Small intestine (tissue), 7 donors: Measurements from ENCODE around the gene NAA35. TPM values are rescaled to one million over a fixed set of nuclear protein-coding genes. Genes with fewer than 3 reads are reported as not detected.

Source experiments
- DNase-seq, 2 donors: peaks; one replicate each; pipeline versions ENCODE4 v3.0.0 to v3.0.0-alpha.2; 2013
- FAIRE-seq: peaks from 2 replicates; lab custom pipeline; 2012; peaks lifted over from hg19 to GRCh38; lab: Jason Lieb, UNC
- H3K27ac ChIP-seq, 3 donors: one replicate each; pipeline ENCODE4 v1.5.1; 2013; ENCODE audit warnings: low read length in 2 of 3, mild to moderate bottlenecking in 2 of 3, control low read depth in 1 of 3, inconsistent platforms in 1 of 3, low read depth in 1 of 3, moderate library complexity in 1 of 3
- H3K27me3 ChIP-seq, 3 donors: one replicate each; pipeline ENCODE4 v1.6.1; 2013; ENCODE audit warnings: low read length in 3 of 3, inconsistent platforms in 1 of 3; ENCODE audit not compliant: control insufficient read depth in 3 of 3, insufficient read depth in 3 of 3
- H3K36me3 ChIP-seq, 3 donors: one replicate each; pipeline ENCODE4 v1.6.1; 2013; ENCODE audit warnings: low read length in 3 of 3, inconsistent platforms in 1 of 3, low read depth in 1 of 3, mild to moderate bottlenecking in 1 of 3, moderate library complexity in 1 of 3; ENCODE audit not compliant: control insufficient read depth in 3 of 3, insufficient read depth in 2 of 3
- H3K4me1 ChIP-seq, 3 donors: one replicate each; pipeline ENCODE4 v1.6.1; 2013; ENCODE audit warnings: low read length in 2 of 3, inconsistent platforms in 1 of 3, low read depth in 1 of 3, mild to moderate bottlenecking in 1 of 3, moderate library complexity in 1 of 3; ENCODE audit not compliant: control insufficient read depth in 3 of 3, insufficient read depth in 2 of 3
- H3K4me3 ChIP-seq, 3 donors: one replicate each; pipeline ENCODE4 v1.5.1; 2013; ENCODE audit warnings: low read length in 3 of 3, control low read depth in 1 of 3, inconsistent platforms in 1 of 3, low read depth in 1 of 3, mild to moderate bottlenecking in 1 of 3, moderate library complexity in 1 of 3
- H3K9me3 ChIP-seq, 2 donors: one replicate each; pipeline ENCODE4 v1.6.1; 2013; ENCODE audit warnings: low read depth in 1 of 2, low read length in 1 of 2; ENCODE audit not compliant: control insufficient read depth in 2 of 2, insufficient read depth in 1 of 2
- WGBS, 3 donors: extraction: QIAGEN DNeasy Blood & Tissue Kit; methylation state at CpG; one replicate each; pipeline ENCODE4 v1.1.7; 2013; 5-methylcytosine and 5-hydroxymethylcytosine counted together
- polyA plus RNA-seq, 4 donors: library from polyadenylated mRNA; stranded (reverse) in 3 of 4; unstranded in 1 of 4; fragments of 200-250 nt in 3 of 4; fragments of 120-200 nt in 1 of 4; gene quantifications; one replicate each; pipeline versions ENCODE4 v1.2.1 to v1.2.3, GENCODE V29; 2013
- donor health status: healthy with polysubstance abuse.
- donor health status: control.
- donor health status: control.
- donor health status: Bipolar disorder and iron deficiency.
- donor health status: healthy.

The NAA35 gene
- polyA plus RNA-seq, 4 donors, result 7.2 to 20.8 (median 9.3) TPM

- DNase-seq (no peak), FAIRE-seq (no peak)
- WGBS, 3 donors, result 96 to 100% (median 100%) methylated on average over 2 of the region's 2 CpGs
- Histone ChIP-seq H3K27ac (no peak overlapping the region), H3K27me3 (no peaks in the 10 kb centered on the region), H3K4me3 (no peak overlapping the region), H3K9me3 (no peaks in the 10 kb centered on the region), H3K36me3 (peaks cover 5 to 14% (median 9%) of the 10 kb centered on the region in 3 donors), H3K4me1 (no peaks in the 10 kb centered on the region)
Observed at GRCh38 chr9:85984457-85984856, 43.5 kb downstream of the NAA35 start.

GRCh38 chr9:85987236-85987635 is 46.3 kb downstream of the NAA35 start:
- FAIRE-seq (no peak), DNase-seq (no peak)
- no peak overlapping the region for H3K27ac ChIP-seq
- peaks cover 2 to 14% (median 3%) of the 10 kb centered on the region in 3 donors for H3K36me3 ChIP-seq
- 78 to 91% (median 89%) methylated on average over 3 of the region's 3 CpGs for WGBS, 3 donors
- no peaks in the 10 kb centered on the region for H3K9me3 ChIP-seq
- H3K27me3 ChIP-seq, result no peaks in the 10 kb centered on the region
- no peak overlapping the region for H3K4me3 ChIP-seq
- H3K4me1 ChIP-seq, result no peaks in the 10 kb centered on the region

GRCh38 chr9:85994191-85994590 is 53.2 kb downstream of the NAA35 start:
- Histone ChIP-seq H3K27me3 (no peaks in the 10 kb centered on the region), H3K9me3 (no peaks in the 10 kb centered on the region), H3K4me1 (no peaks in the 10 kb centered on the region), H3K27ac (no peak overlapping the region), H3K4me3 (no peak overlapping the region), H3K36me3 (peaks cover 0 to 25% (median 6%) of the 10 kb centered on the region in 3 donors)
- FAIRE-seq (no peak), DNase-seq (no peak)
- 83 to 94% (median 91%) methylated on average over 2 of the region's 2 CpGs for WGBS, 3 donors

GRCh38 chr9:85995097-85995496 is 54.2 kb downstream of the NAA35 start:
- peaks cover 0 to 24% (median 6%) of the 10 kb centered on the region in 3 donors for H3K36me3 ChIP-seq
- no peak overlapping the region for H3K27ac ChIP-seq
- DNase-seq (no peak), FAIRE-seq (peak; percentile 89)
- H3K4me3 ChIP-seq, result no peak overlapping the region
- H3K4me1 ChIP-seq, result no peaks in the 10 kb centered on the region
- H3K27me3 ChIP-seq, result no peaks in the 10 kb centered on the region
- H3K9me3 ChIP-seq, result no peaks in the 10 kb centered on the region

- no peak for DNase-seq
- 97 to 100% (median 98%) methylated on average over 1 of the region's 1 CpG for WGBS, 3 donors
- H3K9me3 ChIP-seq, result no peaks in the 10 kb centered on the region
- H3K27ac ChIP-seq, result no peak overlapping the region
- peaks cover 0 to 22% (median 6%) of the 10 kb centered on the region in 3 donors for H3K36me3 ChIP-seq
- no peak for FAIRE-seq
- no peaks in the 10 kb centered on the region for H3K27me3 ChIP-seq
- no peak overlapping the region for H3K4me3 ChIP-seq
- no peaks in the 10 kb centered on the region for H3K4me1 ChIP-seq
Observed at GRCh38 chr9:85995599-85995998, 54.7 kb downstream of the NAA35 start.

- FAIRE-seq (no peak), DNase-seq (no peak)
- H3K4me1 ChIP-seq, result no peaks in the 10 kb centered on the region
- no peaks in the 10 kb centered on the region for H3K27me3 ChIP-seq
- no peak overlapping the region for H3K4me3 ChIP-seq
- WGBS, 3 donors, result 97 to 100% (median 100%) methylated on average over 1 of the region's 1 CpG
- peaks cover 0 to 9% of the 10 kb centered on the region in 2 donors for H3K9me3 ChIP-seq
- no peak overlapping the region for H3K27ac ChIP-seq
- peaks cover 0 to 24% (median 16%) of the 10 kb centered on the region in 3 donors for H3K36me3 ChIP-seq
Observed at GRCh38 chr9:86005253-86005775, 64.4 kb downstream of the NAA35 start.

GRCh38 chr9:86009133-86009532 is 68.2 kb downstream of the NAA35 start:
- Histone ChIP-seq H3K9me3 (peaks cover 0 to 7% of the 10 kb centered on the region in 2 donors), H3K27me3 (no peaks in the 10 kb centered on the region), H3K36me3 (peaks cover 2 to 32% (median 14%) of the 10 kb centered on the region in 3 donors), H3K4me3 (no peak overlapping the region), H3K27ac (no peak overlapping the region), H3K4me1 (no peaks in the 10 kb centered on the region)
- FAIRE-seq, result no peak
- peak in 1 of 2 donors; percentile 28 for DNase-seq
- WGBS, 3 donors, result 14 to 55% (median 39%) methylated on average over 2 of the region's 2 CpGs

- Histone ChIP-seq H3K4me3 (no peak overlapping the region), H3K9me3 (no peaks in the 10 kb centered on the region), H3K4me1 (no peaks in the 10 kb centered on the region), H3K36me3 (peaks cover 9 to 28% (median 12%) of the 10 kb centered on the region in 3 donors), H3K27ac (no peak overlapping the region), H3K27me3 (no peaks in the 10 kb centered on the region)
- WGBS, 3 donors, result 94 to 96% (median 96%) methylated on average over 1 of the region's 1 CpG
- FAIRE-seq (no peak), DNase-seq (no peak)
Observed at GRCh38 chr9:86020731-86021130, 79.8 kb downstream of the NAA35 start.

- no peak overlapping the region for H3K27ac ChIP-seq
- FAIRE-seq, result no peak
- no peak for DNase-seq
- no peaks in the 10 kb centered on the region for H3K9me3 ChIP-seq
- no peaks in the 10 kb centered on the region for H3K27me3 ChIP-seq
- H3K4me3 ChIP-seq, result no peak overlapping the region
- WGBS, 3 donors, result 90 to 92% (median 91%) methylated on average over 6 of the region's 6 CpGs
- no peaks in the 10 kb centered on the region for H3K4me1 ChIP-seq
- H3K36me3 ChIP-seq, result peaks cover 9 to 29% (median 12%) of the 10 kb centered on the region in 3 donors
Observed at GRCh38 chr9:86021166-86021565, 80.2 kb downstream of the NAA35 start.
